HG02840 (cell line): Measurements from ENCODE around the gene EVI2A.

Source experiments
- ATAC-seq: cut with Tn5 transposase; IDR thresholded peaks from one replicate; pipeline ENCODE4 v1.9.1; 2021; ENCODE audit warnings: mild to moderate bottlenecking, moderate library complexity, moderate number of reproducible peaks; ENCODE audit not compliant: unreplicated experiment, low FRiP score

EVI2A gene

DNA sequence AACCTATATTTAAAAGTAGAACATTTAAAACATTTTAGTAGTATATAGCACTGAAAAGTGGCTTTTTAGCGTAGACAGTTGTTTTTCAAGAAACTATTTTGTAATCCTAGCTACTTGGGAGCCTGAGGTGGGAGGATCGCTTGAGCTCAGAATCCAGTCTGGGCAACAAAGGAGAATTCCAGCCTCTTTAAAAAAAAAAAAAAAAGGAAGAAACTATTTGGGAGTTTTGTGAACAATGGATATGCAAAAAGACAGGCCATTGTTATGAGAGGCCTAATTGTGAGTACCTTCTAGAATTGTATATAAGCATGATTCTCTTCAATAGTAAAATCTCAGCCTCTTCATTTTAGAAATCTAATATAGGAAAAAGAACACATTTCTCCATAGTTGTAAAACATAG, 42.0 kb downstream of the EVI2A start:
- no peak for ATAC-seq

DNA sequence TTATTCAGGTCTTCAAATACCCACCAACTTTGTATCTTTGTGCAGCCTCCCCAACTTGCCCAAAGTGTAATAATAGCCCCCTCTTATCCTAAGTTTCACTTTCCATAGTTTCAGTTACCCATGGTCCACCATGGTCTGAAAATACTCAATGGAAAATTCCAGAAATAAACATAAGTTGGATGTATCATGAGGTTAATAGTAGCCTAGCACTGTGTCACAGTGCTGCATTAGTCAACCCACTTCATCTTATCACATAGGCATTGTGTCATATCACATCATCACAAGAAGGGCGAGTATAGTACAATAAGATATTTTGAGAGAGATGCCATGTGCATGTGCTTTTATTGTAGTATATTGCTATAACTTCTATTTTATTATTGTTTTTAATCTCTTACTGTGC, 46.3 kb downstream of the EVI2A start:
- no peak for ATAC-seq

DNA sequence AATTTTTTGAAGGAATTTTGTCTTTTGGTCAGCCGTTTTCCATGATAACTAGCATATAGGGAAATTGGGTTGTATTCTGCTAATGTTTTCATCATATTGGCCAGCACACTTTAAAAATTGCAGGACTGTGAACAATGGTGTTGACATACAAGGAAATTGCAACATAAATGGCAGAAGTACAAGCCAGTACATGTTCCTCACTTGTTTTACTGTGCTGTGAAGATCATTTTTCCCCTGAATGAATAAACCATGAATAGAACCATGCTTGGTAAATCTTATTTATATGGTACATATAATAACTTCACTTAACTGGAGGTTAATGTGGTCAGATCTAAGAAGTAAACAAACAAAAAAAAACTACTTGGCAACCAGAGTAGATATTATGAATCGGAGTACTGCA, 47.2 kb downstream of the EVI2A start:
- no peak for ATAC-seq

DNA sequence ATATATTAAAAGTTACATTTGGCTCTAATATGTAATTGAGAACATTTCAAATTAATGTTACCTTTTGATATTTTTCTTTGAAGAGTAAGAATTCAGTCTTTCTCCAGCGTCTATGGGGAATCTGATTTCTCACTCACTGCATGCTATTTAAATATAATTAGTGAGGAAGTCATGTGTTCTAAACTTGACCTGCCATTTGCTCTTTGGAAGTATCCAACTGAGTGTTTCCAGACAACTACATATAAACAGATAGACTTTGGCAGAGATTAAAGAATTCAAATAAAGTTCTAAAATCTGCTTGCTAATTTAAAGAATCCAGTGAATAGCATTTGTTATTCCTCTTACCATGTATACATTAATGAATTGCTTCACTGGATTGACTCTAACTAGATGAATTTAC, 47.9 kb downstream of the EVI2A start:
- no peak for ATAC-seq

DNA sequence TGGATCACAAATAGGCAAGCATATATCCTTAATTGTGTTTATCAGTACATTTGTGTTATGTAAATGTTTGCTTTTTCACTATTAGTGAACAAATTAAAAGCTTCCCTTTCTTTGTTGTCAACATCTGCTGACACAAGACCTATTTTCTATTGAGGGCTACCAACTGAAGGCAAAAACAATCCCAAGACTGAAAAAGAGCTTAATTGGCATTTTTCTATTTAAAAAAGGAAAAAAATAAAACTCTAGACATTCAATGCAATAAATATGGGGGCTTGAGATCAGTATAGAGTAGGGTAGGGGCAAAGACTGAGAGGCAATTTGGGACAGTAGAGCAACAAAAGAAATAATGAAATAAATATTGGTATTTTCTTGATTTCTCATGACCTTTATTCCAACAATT, 48.6 kb downstream of the EVI2A start:
- ATAC-seq = no peak

DNA sequence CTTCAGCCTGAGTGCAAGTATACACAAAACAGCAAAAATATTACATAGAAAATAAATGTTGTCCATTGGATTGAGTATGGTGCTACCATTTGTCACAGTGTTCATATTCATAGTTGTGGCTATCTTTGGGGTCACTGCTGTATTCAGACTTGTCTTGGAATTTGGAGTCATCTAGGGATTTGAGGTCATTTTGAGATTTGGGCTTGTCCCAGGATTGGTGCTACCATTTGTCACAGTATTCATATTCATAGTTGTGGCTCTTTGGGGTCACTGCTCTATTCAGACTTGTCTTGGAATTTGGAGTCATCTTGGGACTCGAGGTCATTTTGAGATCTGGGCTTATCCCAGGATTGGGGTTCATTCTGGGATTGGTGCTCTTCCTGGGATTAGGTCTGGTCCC, 49.2 kb downstream of the EVI2A start:
- ATAC-seq = no peak

DNA sequence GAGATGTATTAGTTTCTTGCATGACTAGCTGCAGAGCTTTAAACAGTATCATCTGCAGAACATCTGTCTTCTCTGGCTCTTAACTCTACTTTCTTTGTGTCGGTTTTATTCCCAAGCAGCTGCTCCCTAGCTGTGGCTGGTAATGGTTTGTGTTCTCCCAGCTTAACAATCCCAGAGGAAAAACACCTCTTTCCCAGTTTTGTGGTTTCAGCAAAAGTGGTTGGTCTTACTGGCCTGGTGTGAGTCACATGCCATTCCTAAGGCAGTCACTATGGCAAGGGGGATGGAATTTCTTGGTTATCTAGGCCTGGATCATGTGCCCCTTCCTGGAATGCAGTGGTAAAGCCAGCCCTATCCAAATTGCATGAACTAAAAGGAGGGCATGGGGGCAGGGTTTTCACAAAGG, 51.8 kb downstream of the EVI2A start:
- no peak for ATAC-seq

DNA sequence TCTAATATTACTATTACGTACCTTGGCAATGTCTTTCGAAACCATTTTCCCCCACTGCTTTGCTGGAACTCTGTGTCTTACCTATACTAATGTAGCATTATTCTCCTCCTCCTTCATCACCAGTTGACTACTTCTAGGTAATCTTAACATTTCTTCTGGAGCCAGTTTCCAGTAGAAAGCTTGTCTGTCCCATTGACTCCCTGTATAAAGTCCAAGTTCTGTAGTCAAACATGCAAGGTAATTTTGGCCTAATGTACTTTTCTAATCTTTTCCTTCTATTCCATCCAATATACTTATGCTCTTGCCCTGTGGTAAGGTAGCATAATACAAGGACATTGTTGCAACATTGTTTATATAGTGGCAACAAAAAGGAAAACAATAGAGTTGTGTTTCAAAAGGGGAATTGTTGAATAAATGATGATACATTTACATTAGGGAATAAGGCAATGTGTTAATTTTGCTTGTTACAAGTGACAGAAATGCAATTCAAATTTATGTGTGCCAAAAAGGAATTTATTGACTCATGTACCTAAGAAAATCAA, 52.3 kb downstream of the EVI2A start:
- ATAC-seq = no peak
